PC-3 (cell line): ENCODE results near the gene IKBIP. TPM values are rescaled to one million over a fixed set of nuclear protein-coding genes. Genes with fewer than 3 reads are reported as not detected.

Experiments
- ATAC-seq: fragments of 200-7000 bp; cut with Tn5 transposase; 2 replicates; pipeline ENCODE4 v1.9.1; 2020; ENCODE audit warnings: mild to moderate bottlenecking, moderate library complexity
- BruUV-seq: library from RNA; stranded (reverse); fragments of 400-500 nt; replicated peaks from 2 replicates; lab custom pipeline; 2021; lab: Mats Ljungman, UMichigan
- CTCF ChIA-PET: fragments of 300-600 bp; sonication (Branson Sonifier 250); formaldehyde crosslinking; loops from one replicate; lab custom pipeline; 2022; ENCODE audit warnings: antibody characterized with exemption; lab: Charles Lee
- POLR2A ChIA-PET: fragments of 300-600 bp; sonication (Branson Sonifier 250); formaldehyde crosslinking; loops from one replicate; lab custom pipeline; 2022; ENCODE audit warnings: antibody characterized with exemption; ENCODE audit not compliant: unreplicated experiment; lab: Charles Lee
- DNase-seq: peaks from one replicate; pipeline ENCODE4 v3.0.0-alpha.2; 2015
- H2AFZ ChIP-seq: fragments of 300-600 bp; sonication (generic); 2 replicates; pipeline ENCODE4 v1.6.0; 2016; ENCODE audit warnings: antibody characterized with exemption, low read length
- H3F3A ChIP-seq: fragments of 300-600 bp; sonication (generic); one replicate; pipeline ENCODE4 v1.6.0; 2017; ENCODE audit warnings: antibody characterized with exemption, low read length, control low read depth, mild to moderate bottlenecking; ENCODE audit not compliant: unreplicated experiment
- H3K27ac ChIP-seq: fragments of 300-600 bp; sonication (generic); 2 replicates; pipeline ENCODE4 v1.5.1; 2016; ENCODE audit warnings: mild to moderate bottlenecking, low read length
- H3K27me3 ChIP-seq: fragments of 300-600 bp; sonication (generic); 2 replicates; pipeline ENCODE4 v1.6.1; 2016; ENCODE audit warnings: low read length, mixed read lengths
- H3K36me3 ChIP-seq: fragments of 300-600 bp; sonication (generic); 2 replicates; pipeline ENCODE4 v1.6.1; 2016; ENCODE audit warnings: low read depth, mixed run types, low read length, mixed read lengths
- H3K4me1 ChIP-seq: fragments of 300-600 bp; sonication (generic); 2 replicates; pipeline ENCODE4 v1.5.1; 2016; ENCODE audit warnings: low read length; ENCODE audit not compliant: insufficient read depth
- H3K4me2 ChIP-seq: fragments of 300-600 bp; sonication (generic); 2 replicates; pipeline ENCODE4 v1.6.0; 2016; ENCODE audit warnings: low read length
- H3K4me3 ChIP-seq: fragments of 300-600 bp; sonication (generic); 2 replicates; pipeline ENCODE4 v1.5.1; 2016; ENCODE audit warnings: mild to moderate bottlenecking, low read length, mixed read lengths
- H3K79me2 ChIP-seq: fragments of 300-600 bp; sonication (generic); 2 replicates; pipeline ENCODE4 v1.6.1; 2017; ENCODE audit warnings: low read length, mixed read lengths
- H3K9ac ChIP-seq: fragments of 300-600 bp; sonication (generic); 2 replicates; pipeline ENCODE4 v1.6.0; 2016; ENCODE audit warnings: mild to moderate bottlenecking, low read length
- H3K9me2 ChIP-seq: fragments of 300-600 bp; sonication (generic); replicated peaks from 2 replicates; pipeline ENCODE4 v1.6.1; 2016; ENCODE audit warnings: mixed run types, low read length, mixed read lengths
- H3K9me3 ChIP-seq: fragments of 300-600 bp; sonication (generic); 2 replicates; pipeline ENCODE4 v1.6.1; 2016; ENCODE audit warnings: low read length, mixed read lengths
- H4K20me1 ChIP-seq: fragments of 300-600 bp; sonication (generic); 2 replicates; pipeline ENCODE4 v1.6.1; 2016; ENCODE audit warnings: low read length, mixed read lengths
- CTCF ChIP-seq: fragments of 300-600 bp; sonication (generic); conservative IDR thresholded peaks from 2 replicates; pipeline ENCODE4 v1.5.1; 2017; ENCODE audit warnings: antibody characterized with exemption, low read depth, mild to moderate bottlenecking, low read length
- EZH2 ChIP-seq: fragments of 300-600 bp; sonication (generic); IDR thresholded peaks from one replicate; pipeline ENCODE4 v1.6.1; 2017; ENCODE audit warnings: antibody characterized with exemption, mild to moderate bottlenecking, low read length; ENCODE audit not compliant: unreplicated experiment
- EZH2phosphoT487 ChIP-seq: fragments of 300-600 bp; sonication (generic); IDR thresholded peaks from 2 replicates; pipeline ENCODE4 v1.6.1; 2018; ENCODE audit warnings: mild to moderate bottlenecking, antibody characterized with exemption, low read length, borderline replicate concordance
- intact Hi-C: fragments of 100-400 bp; cut with micrococcal nuclease; formaldehyde crosslinking; loops from 2 replicates; pipeline ENCODE4 v1.9.0; 2023
- total RNA-seq: library from RNA; depleted of rRNA; stranded (reverse); fragments of >200 nt; gene quantifications from 2 replicates; pipeline ENCODE4 v1.2.3, GENCODE V29; 2014; rRNA removed

The IKBIP gene
- total RNA-seq, 1 experiment from 2014 or later = 11.1 TPM

- DNase-seq (no peak), ATAC-seq (no peak)
- Histone ChIP-seq H3K79me2 (no peaks in the 10 kb centered on the region), H3K4me3 (no peak overlapping the region), H3K27ac (no peak overlapping the region), H3K9me2 (no peaks in the 10 kb centered on the region), H4K20me1 (no peaks in the 10 kb centered on the region), H3K4me1 (peaks cover 6% of the 10 kb centered on the region), H3K9ac (no peak overlapping the region), H3K27me3 (no peaks in the 10 kb centered on the region), H3K4me2 (no peak overlapping the region), H3K36me3 (no peaks in the 10 kb centered on the region), H3K9me3 (no peaks in the 10 kb centered on the region), H3F3A (no peaks in the 10 kb centered on the region), H2AFZ (no peak overlapping the region)
- no peak for TF ChIP-seq EZH2
- TF ChIP-seq EZH2phosphoT487 = no peak
- no peak for TF ChIP-seq CTCF
- no TSS peak for BruUV-seq
- ChIA-PET POLR2A (no interaction called here), CTCF (interaction anchor here (0.6 kb wide), 1 partner anchor 38 kb away, joined by 3 read pairs; no protein-coding TSS in a partner anchor)
- intact Hi-C loops = no loop called here
These were observed 69.6 kb downstream of the IKBIP start for GRCh38 chr12:98575013-98575412.

Other genes starting within 250 kb of the IKBIP start
- gene TMPO, start 129.2 kb downstream of the IKBIP start, total RNA-seq = 155 and 160 TPM in 2 replicates
- 466 and 547 TPM in 2 replicates for gene SLC25A3, start 51.1 kb downstream of the IKBIP start, total RNA-seq
- gene APAF1, start 502 bp upstream of the IKBIP start, total RNA-seq = 8.5 and 10.1 TPM in 2 replicates